GM23338 (cell line): ENCODE data around the gene PARL. TPM values are rescaled to one million over a fixed set of nuclear protein-coding genes. Genes with fewer than 3 reads are reported as not detected.

Source experiments
- ATAC-seq: fragments of 200-7000 bp; cut with Tn5 transposase; 3 replicates; pipeline ENCODE4 v1.9.1; 2020
- DNase-seq: peaks from one replicate; pipeline ENCODE4 v3.0.0-alpha.2; 2015; ENCODE audit warnings: low spot score
- H2AFZ ChIP-seq: fragments of 200-600 bp; sonication (generic); 2 replicates; pipeline ENCODE4 v1.8.0; 2016; ENCODE audit warnings: antibody characterized with exemption, mild to moderate bottlenecking, moderate library complexity
- H3F3A ChIP-seq: fragments of 200-600 bp; sonication (generic); replicated peaks from 2 replicates; pipeline ENCODE4 v1.8.0; 2017; ENCODE audit warnings: antibody characterized with exemption, mixed run types, low read depth
- H3K27ac ChIP-seq: fragments of 200-600 bp; sonication (generic); 2 replicates; pipeline ENCODE4 v1.6.1; 2016; ENCODE audit warnings: low read depth
- H3K27me3 ChIP-seq: fragments of 200-600 bp; sonication (generic); 2 replicates; pipeline ENCODE4 v1.8.0; 2016; ENCODE audit warnings: mild to moderate bottlenecking, mixed run types, moderate library complexity; ENCODE audit not compliant: insufficient read depth
- H3K36me3 ChIP-seq: fragments of 200-600 bp; sonication (generic); 2 replicates; pipeline ENCODE4 v1.8.0; 2016; ENCODE audit warnings: mild to moderate bottlenecking; ENCODE audit not compliant: insufficient read depth
- H3K4me1 ChIP-seq: fragments of 200-600 bp; sonication (generic); 2 replicates; pipeline ENCODE4 v1.8.0; 2016; ENCODE audit warnings: mild to moderate bottlenecking, moderate library complexity; ENCODE audit not compliant: insufficient read depth
- H3K4me2 ChIP-seq: fragments of 200-600 bp; sonication (generic); 2 replicates; pipeline ENCODE4 v1.7.1; 2017; ENCODE audit warnings: mixed run types
- H3K4me3 ChIP-seq: fragments of 200-600 bp; sonication (generic); 2 replicates; pipeline ENCODE4 v1.6.1; 2016; ENCODE audit warnings: mixed run types
- H3K79me2 ChIP-seq: fragments of 200-600 bp; sonication (generic); replicated peaks from 2 replicates; pipeline ENCODE4 v1.8.0; 2017; ENCODE audit warnings: mild to moderate bottlenecking; ENCODE audit not compliant: insufficient read depth
- H3K9me2 ChIP-seq: fragments of 200-600 bp; sonication (generic); 2 replicates; pipeline ENCODE4 v1.8.0; 2017; ENCODE audit not compliant: insufficient read depth
- H4K20me1 ChIP-seq: fragments of 200-600 bp; sonication (generic); replicated peaks from 2 replicates; pipeline ENCODE4 v1.8.0; 2017; ENCODE audit warnings: mild to moderate bottlenecking; ENCODE audit not compliant: insufficient read depth
- H3K27ac Mint-ChIP-seq: 2 replicates; pipeline ENCODE4 v1.8.0; 2020; ENCODE audit warnings: inconsistent platforms, mild to moderate bottlenecking, moderate library complexity, mixed read lengths
- H3K27me3 Mint-ChIP-seq: 3 replicates; pipeline ENCODE4 v1.8.0; 2022; ENCODE audit warnings: low read depth, mild to moderate bottlenecking, moderate library complexity, mixed read lengths, inconsistent platforms; ENCODE audit not compliant: insufficient read depth, poor library complexity
- H3K36me3 Mint-ChIP-seq: 3 replicates; pipeline ENCODE4 v1.8.0; 2021; ENCODE audit warnings: low read depth, mild to moderate bottlenecking, inconsistent platforms, moderate library complexity, mixed read lengths
- H3K4me1 Mint-ChIP-seq: 3 replicates; pipeline ENCODE4 v1.8.0; 2020; ENCODE audit warnings: mild to moderate bottlenecking, inconsistent platforms, mixed read lengths
- H3K4me3 Mint-ChIP-seq: 3 replicates; pipeline ENCODE4 v1.8.0; 2021; ENCODE audit warnings: moderate library complexity, mild to moderate bottlenecking, inconsistent platforms, mixed read lengths
- H3K9me3 Mint-ChIP-seq: 3 replicates; pipeline ENCODE4 v1.8.0; 2020; ENCODE audit warnings: moderate library complexity, mild to moderate bottlenecking, inconsistent platforms, mixed read lengths
- CREB1 ChIP-seq: fragments of 250-450 bp; sonication (Bioruptor Pico); IDR thresholded peaks from 2 replicates; pipeline ENCODE4 v1.5.0; 2020; ENCODE audit warnings: low read depth, mild to moderate bottlenecking, moderate library complexity
- CTCF ChIP-seq, 2 experiments: fragments of 200-600 bp in 1 of 2; sonication (generic) in 1 of 2; conservative IDR thresholded peaks; 2 replicates each; pipeline versions ENCODE4 v1.5.1 to v1.6.1; 2016 to 2017; ENCODE audit warnings: antibody characterized with exemption in 2 of 2, low read depth in 2 of 2, mild to moderate bottlenecking in 2 of 2, moderate library complexity in 1 of 2
- ETS1 ChIP-seq: IDR thresholded peaks from 2 replicates; pipeline ENCODE4 v1.6.1; 2016; ENCODE audit warnings: antibody characterized with exemption
- EZH2 ChIP-seq: fragments of 200-600 bp; sonication (generic); IDR thresholded peaks from one replicate; pipeline ENCODE4 v1.8.0; 2017; ENCODE audit warnings: antibody characterized with exemption, mild to moderate bottlenecking, low read depth; ENCODE audit not compliant: unreplicated experiment
- EZH2phosphoT487 ChIP-seq: fragments of 200-600 bp; sonication (generic); IDR thresholded peaks from one replicate; pipeline ENCODE4 v1.8.1; 2018; ENCODE audit warnings: antibody characterized with exemption; ENCODE audit not compliant: unreplicated experiment
- JUNB ChIP-seq: IDR thresholded peaks from one replicate; pipeline ENCODE4 v1.6.1; 2016; ENCODE audit warnings: antibody characterized with exemption; ENCODE audit not compliant: unreplicated experiment
- NANOG ChIP-seq: IDR thresholded peaks from 2 replicates; pipeline ENCODE4 v1.6.1; 2016; ENCODE audit warnings: antibody characterized with exemption, borderline replicate concordance
- POLR2AphosphoS5 ChIP-seq: IDR thresholded peaks from 2 replicates; pipeline ENCODE4 v1.6.1; 2016; ENCODE audit warnings: antibody characterized with exemption, low read depth
- REST ChIP-seq: IDR thresholded peaks from one replicate; pipeline ENCODE4 v1.6.1; 2018; ENCODE audit warnings: antibody characterized with exemption; ENCODE audit not compliant: unreplicated experiment
- STAT1 ChIP-seq: IDR thresholded peaks from one replicate; pipeline ENCODE4 v1.6.1; 2016; ENCODE audit warnings: antibody characterized with exemption; ENCODE audit not compliant: unreplicated experiment
- ZNF114 ChIP-seq: fragments of 250-450 bp; sonication (Bioruptor Pico); IDR thresholded peaks from 2 replicates; pipeline ENCODE4 v1.5.0; 2020; ENCODE audit warnings: mild to moderate bottlenecking, moderate library complexity
- ZNF331 ChIP-seq: fragments of 250-450 bp; sonication (Bioruptor Pico); IDR thresholded peaks from 2 replicates; pipeline ENCODE4 v1.5.0; 2020; ENCODE audit warnings: low read depth, mild to moderate bottlenecking, moderate library complexity
- ZNF462 ChIP-seq: fragments of 250-450 bp; sonication (Bioruptor Pico); IDR thresholded peaks from 2 replicates; pipeline ENCODE4 v1.5.0; 2020; ENCODE audit warnings: mild to moderate bottlenecking, moderate library complexity
- polyA plus RNA-seq: library from polyadenylated mRNA; unstranded; fragments of >200 nt; fragmentation: Nextera tagmentation; extraction: Ambion mirVana; gene quantifications from 2 replicates; pipeline ENCODE4 v1.2.1, GENCODE V29; 2016
- total RNA-seq: library from RNA; depleted of rRNA; stranded (reverse); fragments of >200 nt; shearing (Covaris generic); gene quantifications from 2 replicates; pipeline ENCODE4 v1.2.3, GENCODE V29; 2014

The PARL gene
- total and polyA plus RNA-seq, 2 experiments from 2014 or later, result 67.5 to 78.7 TPM

GRCh38 chr3:183896610-183897009 is 11.9 kb upstream of the PARL start:
- Mint-ChIP-seq H3K27me3 (peaks cover 15% of the 10 kb centered on the region), H3K4me3 (no peak overlapping the region), H3K27ac (no peak overlapping the region), H3K9me3 (peaks cover 9% of the 10 kb centered on the region), H3K4me1 (peaks cover 15% of the 10 kb centered on the region), H3K36me3 (0 out of 3 replicates have a peak, but pooled peaks cover 3% of the 10 kb centered on the region)
- Histone ChIP-seq H3K9me2 (no peaks in the 10 kb centered on the region), H3K27ac (no peak overlapping the region), H3K4me2 (no peak overlapping the region), H3K4me3 (no peak overlapping the region), H2AFZ (no peak overlapping the region), H4K20me1 (no peaks in the 10 kb centered on the region), H3K4me1 (peaks cover 5% of the 10 kb centered on the region; the same call in 1 of the 2 replicates), H3K36me3 (no peaks in the 10 kb centered on the region), H3F3A (no peaks in the 10 kb centered on the region), H3K27me3 (no peaks in the 10 kb centered on the region), H3K79me2 (no peaks in the 10 kb centered on the region)
- ATAC-seq (no peak), DNase-seq (no peak)
- TF ChIP-seq CREB1 (CRISPR knock-in tag) (no peak), JUNB (no peak), ZNF331 (CRISPR knock-in tag) (no peak), EZH2 (no peak), CTCF (conservative IDR thresholded peaks at IDR 0.05; ENCODE audit: low read depth in 2 of 2) (no peak), EZH2phosphoT487 (no peak), POLR2AphosphoS5 (no peak), REST (no peak), ZNF114 (CRISPR knock-in tag) (no peak), ZNF462 (CRISPR knock-in tag) (no peak), STAT1 (no peak), ETS1 (no peak), NANOG (no peak)
